ENCODE results near the gene ID3. TPM values are rescaled to one million over a fixed set of nuclear protein-coding genes. Genes with fewer than 3 reads are reported as not detected.

The ID3 gene
- total and polyA plus RNA-seq, 9 of the 15 experiments (the other 6 are each of a cell fraction or from before 2014, with no cell fraction given): 6.8 to 59.8 (median 23.5) TPM

- TF ChIP-seq, protein P1, sequence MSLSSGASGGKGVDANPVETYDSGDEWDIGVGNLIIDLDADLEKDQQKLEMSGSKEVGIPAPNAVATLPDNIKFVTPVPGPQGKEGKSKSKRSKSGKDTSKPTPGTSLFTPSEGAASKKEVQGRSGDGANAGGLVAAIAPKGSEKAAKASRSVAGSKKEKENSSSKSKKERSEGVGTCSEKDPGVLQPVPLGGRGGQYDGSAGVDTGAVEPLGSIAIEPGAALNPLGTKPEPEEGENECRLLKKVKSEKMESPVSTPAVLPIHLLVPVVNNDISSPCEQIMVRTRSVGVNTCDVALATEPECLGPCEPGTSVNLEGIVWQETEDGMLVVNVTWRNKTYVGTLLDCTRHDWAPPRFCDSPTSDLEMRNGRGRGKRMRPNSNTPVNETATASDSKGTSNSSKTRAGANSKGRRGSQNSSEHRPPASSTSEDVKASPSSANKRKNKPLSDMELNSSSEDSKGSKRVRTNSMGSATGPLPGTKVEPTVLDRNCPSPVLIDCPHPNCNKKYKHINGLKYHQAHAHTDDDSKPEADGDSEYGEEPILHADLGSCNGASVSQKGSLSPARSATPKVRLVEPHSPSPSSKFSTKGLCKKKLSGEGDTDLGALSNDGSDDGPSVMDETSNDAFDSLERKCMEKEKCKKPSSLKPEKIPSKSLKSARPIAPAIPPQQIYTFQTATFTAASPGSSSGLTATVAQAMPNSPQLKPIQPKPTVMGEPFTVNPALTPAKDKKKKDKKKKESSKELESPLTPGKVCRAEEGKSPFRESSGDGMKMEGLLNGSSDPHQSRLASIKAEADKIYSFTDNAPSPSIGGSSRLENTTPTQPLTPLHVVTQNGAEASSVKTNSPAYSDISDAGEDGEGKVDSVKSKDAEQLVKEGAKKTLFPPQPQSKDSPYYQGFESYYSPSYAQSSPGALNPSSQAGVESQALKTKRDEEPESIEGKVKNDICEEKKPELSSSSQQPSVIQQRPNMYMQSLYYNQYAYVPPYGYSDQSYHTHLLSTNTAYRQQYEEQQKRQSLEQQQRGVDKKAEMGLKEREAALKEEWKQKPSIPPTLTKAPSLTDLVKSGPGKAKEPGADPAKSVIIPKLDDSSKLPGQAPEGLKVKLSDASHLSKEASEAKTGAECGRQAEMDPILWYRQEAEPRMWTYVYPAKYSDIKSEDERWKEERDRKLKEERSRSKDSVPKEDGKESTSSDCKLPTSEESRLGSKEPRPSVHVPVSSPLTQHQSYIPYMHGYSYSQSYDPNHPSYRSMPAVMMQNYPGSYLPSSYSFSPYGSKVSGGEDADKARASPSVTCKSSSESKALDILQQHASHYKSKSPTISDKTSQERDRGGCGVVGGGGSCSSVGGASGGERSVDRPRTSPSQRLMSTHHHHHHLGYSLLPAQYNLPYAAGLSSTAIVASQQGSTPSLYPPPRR (CRISPR knock-in tag; IDR thresholded peaks at IDR 0.05; ENCODE audit: borderline replicate concordance): peak; percentile 22; the same call in 1 of the 2 replicates
- TF ChIP-seq SMAD2 (IDR thresholded peaks at IDR 0.05; ENCODE audit: low read depth, low read length) (no peak), NBN (IDR thresholded peaks at IDR 0.05; ENCODE audit: low read depth) (no peak), ID3 (CRISPR knock-in tag; IDR thresholded peaks at IDR 0.05) (0 out of 2 replicates have a peak, but pooled peaks have one; percentile 3), ID3 (tag; IDR thresholded peaks at IDR 0.05) (no peak), RUNX1 (IDR thresholded peaks at IDR 0.05; ENCODE audit: low read depth) (0 out of 2 replicates have a peak, but pooled peaks have one; percentile 39), ZNF121 (CRISPR knock-in tag; conservative IDR thresholded peaks at IDR 0.05) (0 out of 2 replicates have a peak, but pooled peaks have one; percentile 7), ZNF561 (CRISPR knock-in tag; conservative IDR thresholded peaks at IDR 0.05) (no peak), E2F1 (CRISPR knock-in tag; IDR thresholded peaks at IDR 0.05) (no peak), ZNF280A (IDR thresholded peaks at IDR 0.05; ENCODE audit: low read depth, partially characterized antibody) (no peak), PCBP1 (IDR thresholded peaks at IDR 0.05; ENCODE audit: low read depth, low read length, poor library complexity, severe bottlenecking) (no peak), BHLHE40 (IDR thresholded peaks at IDR 0.05; ENCODE audit: low read length) (no peak)
- TF ChIP-seq, protein P2, sequence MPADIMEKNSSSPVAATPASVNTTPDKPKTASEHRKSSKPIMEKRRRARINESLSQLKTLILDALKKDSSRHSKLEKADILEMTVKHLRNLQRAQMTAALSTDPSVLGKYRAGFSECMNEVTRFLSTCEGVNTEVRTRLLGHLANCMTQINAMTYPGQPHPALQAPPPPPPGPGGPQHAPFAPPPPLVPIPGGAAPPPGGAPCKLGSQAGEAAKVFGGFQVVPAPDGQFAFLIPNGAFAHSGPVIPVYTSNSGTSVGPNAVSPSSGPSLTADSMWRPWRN (IDR thresholded peaks at IDR 0.05; ENCODE audit: low read depth): no peak
- TF ChIP-seq, protein P3, sequence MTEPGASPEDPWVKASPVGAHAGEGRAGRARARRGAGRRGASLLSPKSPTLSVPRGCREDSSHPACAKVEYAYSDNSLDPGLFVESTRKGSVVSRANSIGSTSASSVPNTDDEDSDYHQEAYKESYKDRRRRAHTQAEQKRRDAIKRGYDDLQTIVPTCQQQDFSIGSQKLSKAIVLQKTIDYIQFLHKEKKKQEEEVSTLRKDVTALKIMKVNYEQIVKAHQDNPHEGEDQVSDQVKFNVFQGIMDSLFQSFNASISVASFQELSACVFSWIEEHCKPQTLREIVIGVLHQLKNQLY (CRISPR knock-in tag; conservative IDR thresholded peaks at IDR 0.05): no peak
Measured at GRCh38 chr1:23530087-23530746, 29.1 kb downstream of the ID3 start (continued).
